HL-60 (cell line): ENCODE data around the gene CHD2.

Experiments
- GABPA ChIP-seq: IDR thresholded peaks from 2 replicates; pipeline ENCODE4 v1.6.1; 2012; ENCODE audit warnings: low read depth
- POLR2AphosphoS5 ChIP-seq: IDR thresholded peaks from 2 replicates; pipeline ENCODE4 v1.6.1; 2012; ENCODE audit warnings: low read depth
- SPI1 ChIP-seq: IDR thresholded peaks from 2 replicates; pipeline ENCODE4 v1.6.1; 2012; ENCODE audit warnings: low read depth, mild to moderate bottlenecking, borderline replicate concordance
- TF ChIP-seq, protein P1 (sequence below): IDR thresholded peaks from one replicate; pipeline ENCODE4 v1.5.1; 2011; ENCODE audit warnings: low read length, control low read depth, inconsistent platforms; ENCODE audit not compliant: insufficient read depth
- TF ChIP-seq, protein P2 (sequence below): IDR thresholded peaks from 2 replicates; pipeline ENCODE4 v1.6.1; 2012; ENCODE audit warnings: low read depth; ENCODE audit not compliant: insufficient replicate concordance

DNA sequence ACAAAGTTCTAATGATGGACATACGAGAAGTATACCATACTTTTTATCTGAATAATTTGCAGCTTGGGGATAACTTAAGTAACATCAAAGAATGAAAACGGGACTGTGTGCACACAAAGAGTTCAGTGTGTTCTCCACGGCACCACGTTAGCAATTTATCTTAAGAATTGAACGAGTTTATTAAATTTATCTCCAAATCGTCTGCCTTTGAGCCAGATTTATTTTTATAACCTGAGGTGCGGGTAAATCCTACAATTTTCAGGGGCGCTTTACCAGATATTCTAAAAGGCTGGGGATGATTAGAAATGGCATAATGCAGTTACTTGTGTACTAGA lies 3.5 kb downstream of the CHD2 start:
- TF ChIP-seq, protein P1, sequence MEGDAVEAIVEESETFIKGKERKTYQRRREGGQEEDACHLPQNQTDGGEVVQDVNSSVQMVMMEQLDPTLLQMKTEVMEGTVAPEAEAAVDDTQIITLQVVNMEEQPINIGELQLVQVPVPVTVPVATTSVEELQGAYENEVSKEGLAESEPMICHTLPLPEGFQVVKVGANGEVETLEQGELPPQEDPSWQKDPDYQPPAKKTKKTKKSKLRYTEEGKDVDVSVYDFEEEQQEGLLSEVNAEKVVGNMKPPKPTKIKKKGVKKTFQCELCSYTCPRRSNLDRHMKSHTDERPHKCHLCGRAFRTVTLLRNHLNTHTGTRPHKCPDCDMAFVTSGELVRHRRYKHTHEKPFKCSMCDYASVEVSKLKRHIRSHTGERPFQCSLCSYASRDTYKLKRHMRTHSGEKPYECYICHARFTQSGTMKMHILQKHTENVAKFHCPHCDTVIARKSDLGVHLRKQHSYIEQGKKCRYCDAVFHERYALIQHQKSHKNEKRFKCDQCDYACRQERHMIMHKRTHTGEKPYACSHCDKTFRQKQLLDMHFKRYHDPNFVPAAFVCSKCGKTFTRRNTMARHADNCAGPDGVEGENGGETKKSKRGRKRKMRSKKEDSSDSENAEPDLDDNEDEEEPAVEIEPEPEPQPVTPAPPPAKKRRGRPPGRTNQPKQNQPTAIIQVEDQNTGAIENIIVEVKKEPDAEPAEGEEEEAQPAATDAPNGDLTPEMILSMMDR, result no peak
- TF ChIP-seq POLR2AphosphoS5 (no peak), SPI1 (no peak), GABPA (no peak)
- TF ChIP-seq, protein P2, sequence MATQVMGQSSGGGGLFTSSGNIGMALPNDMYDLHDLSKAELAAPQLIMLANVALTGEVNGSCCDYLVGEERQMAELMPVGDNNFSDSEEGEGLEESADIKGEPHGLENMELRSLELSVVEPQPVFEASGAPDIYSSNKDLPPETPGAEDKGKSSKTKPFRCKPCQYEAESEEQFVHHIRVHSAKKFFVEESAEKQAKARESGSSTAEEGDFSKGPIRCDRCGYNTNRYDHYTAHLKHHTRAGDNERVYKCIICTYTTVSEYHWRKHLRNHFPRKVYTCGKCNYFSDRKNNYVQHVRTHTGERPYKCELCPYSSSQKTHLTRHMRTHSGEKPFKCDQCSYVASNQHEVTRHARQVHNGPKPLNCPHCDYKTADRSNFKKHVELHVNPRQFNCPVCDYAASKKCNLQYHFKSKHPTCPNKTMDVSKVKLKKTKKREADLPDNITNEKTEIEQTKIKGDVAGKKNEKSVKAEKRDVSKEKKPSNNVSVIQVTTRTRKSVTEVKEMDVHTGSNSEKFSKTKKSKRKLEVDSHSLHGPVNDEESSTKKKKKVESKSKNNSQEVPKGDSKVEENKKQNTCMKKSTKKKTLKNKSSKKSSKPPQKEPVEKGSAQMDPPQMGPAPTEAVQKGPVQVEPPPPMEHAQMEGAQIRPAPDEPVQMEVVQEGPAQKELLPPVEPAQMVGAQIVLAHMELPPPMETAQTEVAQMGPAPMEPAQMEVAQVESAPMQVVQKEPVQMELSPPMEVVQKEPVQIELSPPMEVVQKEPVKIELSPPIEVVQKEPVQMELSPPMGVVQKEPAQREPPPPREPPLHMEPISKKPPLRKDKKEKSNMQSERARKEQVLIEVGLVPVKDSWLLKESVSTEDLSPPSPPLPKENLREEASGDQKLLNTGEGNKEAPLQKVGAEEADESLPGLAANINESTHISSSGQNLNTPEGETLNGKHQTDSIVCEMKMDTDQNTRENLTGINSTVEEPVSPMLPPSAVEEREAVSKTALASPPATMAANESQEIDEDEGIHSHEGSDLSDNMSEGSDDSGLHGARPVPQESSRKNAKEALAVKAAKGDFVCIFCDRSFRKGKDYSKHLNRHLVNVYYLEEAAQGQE, result no peak
